Psoas muscle (tissue), 8 donors: ENCODE measurements around the gene TLK1. TPM values are rescaled to one million over a fixed set of nuclear protein-coding genes. Genes with fewer than 3 reads are reported as not detected.

Experiments used
- ATAC-seq, 4 donors: fragments of 200-7000 bp; cut with Tn5 transposase; one replicate each; pipeline ENCODE4 v1.9.1; 2020; ENCODE audit warnings: moderate library complexity in 3 of 4, mild to moderate bottlenecking in 2 of 4
- DNase-seq, 2 donors: peaks; one replicate each; pipeline ENCODE4 v3.0.0-alpha.2; 2020
- H3K27ac ChIP-seq: fragments of 200-600 bp; one replicate; pipeline ENCODE4 v1.8.0; 2022
- H3K27me3 ChIP-seq, 3 donors: fragments of 200-600 bp in 1 of 3; one replicate each; pipeline versions ENCODE4 v1.6.1 to v1.8.0; 2013 to 2022; ENCODE audit warnings: low read length in 2 of 3, mild to moderate bottlenecking in 2 of 3, moderate library complexity in 1 of 3; ENCODE audit not compliant: insufficient read depth in 3 of 3
- H3K36me3 ChIP-seq, 2 donors: fragments of 200-600 bp in 1 of 2; one replicate each; pipeline versions ENCODE4 v1.6.1 to v1.8.0; 2013 to 2022; ENCODE audit warnings: low read depth in 1 of 2, mild to moderate bottlenecking in 1 of 2, moderate library complexity in 1 of 2; ENCODE audit not compliant: insufficient read depth in 1 of 2
- H3K4me1 ChIP-seq: fragments of 200-600 bp; one replicate; pipeline ENCODE4 v1.8.0; 2022
- H3K4me3 ChIP-seq: fragments of 200-600 bp; one replicate; pipeline ENCODE4 v1.8.0; 2022; ENCODE audit warnings: mild to moderate bottlenecking
- H3K9me3 ChIP-seq: fragments of 200-600 bp; one replicate; pipeline ENCODE4 v1.8.0; 2022
- WGBS, 3 donors: extraction: QIAGEN DNeasy Blood & Tissue Kit; methylation state at CpG; one replicate each; pipeline versions ENCODE4 v1.1.6 to v1.1.7; 2013; 5-methylcytosine and 5-hydroxymethylcytosine counted together
- intact Hi-C, 2 donors: fragments of 100-400 bp; cut with DNase I; formaldehyde crosslinking; loops; one replicate each; pipeline versions ENCODE4 v1.11.0 to v1.14.2; 2022
- polyA plus RNA-seq, 3 donors: library from polyadenylated mRNA; stranded (reverse); fragments of 200-250 nt; gene quantifications; one replicate each; pipeline ENCODE4 v1.2.3, GENCODE V29; 2013
- total RNA-seq, 4 donors: library from RNA; stranded (reverse); fragmentation: NEBNext Ultra II Directional in 2 of 4; extraction: Animal tissue kit (Norgen Biotek cat#: 25700) in 2 of 4; gene quantifications; one replicate each; pipeline versions ENCODE4 v1.2.1 to v1.2.4, GENCODE V29; 2021 to 2023
- TF ChIP-seq, protein P1 (sequence below): fragments of 200-600 bp; IDR thresholded peaks from one replicate; pipeline ENCODE4 v1.8.0; 2022; ENCODE audit warnings: antibody characterized with exemption
- donor health status: healthy with polysubstance abuse.
- donor health status: DM: no; HTN: no; CAD: no; lungs with moderate emphysema.
- donor health status: Bipolar disorder and iron deficiency.
- donor health status: healthy.
- donor health status: DM: yes; HTN: yes; CAD: no.
- donor health status: DM: no; HTN: no; CAD: no.
- donor health status: DM: no; HTN: no; CAD: no.
- donor health status: DM: yes; HTN: yes; CAD: no.

TLK1 gene
- total and polyA plus RNA-seq, 7 donors, result 4.4 to 22.2 (median 17.5) TPM

DNA sequence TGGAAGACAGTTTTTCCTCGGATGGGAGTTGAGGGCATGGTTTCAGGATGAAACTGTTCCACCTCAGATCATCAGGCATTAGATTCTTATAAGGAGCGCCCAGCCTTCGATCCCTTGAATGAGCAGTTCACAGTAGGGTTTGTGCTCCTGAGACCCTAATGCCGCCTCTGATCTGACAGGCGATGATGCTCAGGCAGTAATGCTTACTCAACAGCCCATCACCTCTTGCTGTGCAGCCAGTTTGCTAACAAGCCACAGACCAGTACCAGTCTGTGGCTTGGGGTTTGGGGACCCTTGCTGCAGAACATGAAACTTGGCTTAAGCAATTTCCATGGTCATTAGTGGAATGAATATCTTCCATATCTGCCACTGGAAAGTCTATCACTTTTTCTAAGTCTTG lies 175.3 kb downstream of the TLK1 start:
- H3K36me3 ChIP-seq, result peaks cover 0 to 9% of the 10 kb centered on the region in 2 donors
- H3K27me3 ChIP-seq, result no peaks in the 10 kb centered on the region
- 86 to 89% (median 89%) methylated on average over 5 of the region's 5 CpGs for WGBS, 3 donors
- no peaks in the 10 kb centered on the region for H3K4me1 ChIP-seq
- H3K4me3 ChIP-seq, result no peak overlapping the region
- no peak overlapping the region for H3K27ac ChIP-seq
- TF ChIP-seq, protein P1, sequence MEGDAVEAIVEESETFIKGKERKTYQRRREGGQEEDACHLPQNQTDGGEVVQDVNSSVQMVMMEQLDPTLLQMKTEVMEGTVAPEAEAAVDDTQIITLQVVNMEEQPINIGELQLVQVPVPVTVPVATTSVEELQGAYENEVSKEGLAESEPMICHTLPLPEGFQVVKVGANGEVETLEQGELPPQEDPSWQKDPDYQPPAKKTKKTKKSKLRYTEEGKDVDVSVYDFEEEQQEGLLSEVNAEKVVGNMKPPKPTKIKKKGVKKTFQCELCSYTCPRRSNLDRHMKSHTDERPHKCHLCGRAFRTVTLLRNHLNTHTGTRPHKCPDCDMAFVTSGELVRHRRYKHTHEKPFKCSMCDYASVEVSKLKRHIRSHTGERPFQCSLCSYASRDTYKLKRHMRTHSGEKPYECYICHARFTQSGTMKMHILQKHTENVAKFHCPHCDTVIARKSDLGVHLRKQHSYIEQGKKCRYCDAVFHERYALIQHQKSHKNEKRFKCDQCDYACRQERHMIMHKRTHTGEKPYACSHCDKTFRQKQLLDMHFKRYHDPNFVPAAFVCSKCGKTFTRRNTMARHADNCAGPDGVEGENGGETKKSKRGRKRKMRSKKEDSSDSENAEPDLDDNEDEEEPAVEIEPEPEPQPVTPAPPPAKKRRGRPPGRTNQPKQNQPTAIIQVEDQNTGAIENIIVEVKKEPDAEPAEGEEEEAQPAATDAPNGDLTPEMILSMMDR, result no peak
- no peaks in the 10 kb centered on the region for H3K9me3 ChIP-seq
- intact Hi-C loops, result no loop called here
- no peak for ATAC-seq
- no peak for DNase-seq

- Histone ChIP-seq H3K9me3 (no peaks in the 10 kb centered on the region), H3K4me3 (no peak overlapping the region), H3K27me3 (no peaks in the 10 kb centered on the region), H3K36me3 (peaks cover 0 to 3% of the 10 kb centered on the region in 2 donors), H3K4me1 (no peaks in the 10 kb centered on the region), H3K27ac (no peak overlapping the region)
- intact Hi-C loops, result no loop called here
- DNase-seq (no peak), ATAC-seq (no peak)
- WGBS, 3 donors, result 29 to 56% (median 42%) methylated on average over 1 of the region's 1 CpG
- TF ChIP-seq, protein P1, result no peak
Observed at GRCh38 chr2:170984079-170984478, 176.6 kb downstream of the TLK1 start.

GRCh38 chr2:170975943-170976270 lies 184.8 kb downstream of the TLK1 start:
- intact Hi-C loops, result no loop called here
- no peak overlapping the region for H3K4me3 ChIP-seq
- no peaks in the 10 kb centered on the region for H3K27me3 ChIP-seq
- H3K9me3 ChIP-seq, result no peaks in the 10 kb centered on the region
- H3K36me3 ChIP-seq, result no peaks in the 10 kb centered on the region
- WGBS, 3 donors, result 88 to 95% (median 93%) methylated on average over 4 of the region's 4 CpGs
- TF ChIP-seq, protein P1, result no peak
- DNase-seq (no peak), ATAC-seq (no peak)
- H3K27ac ChIP-seq, result no peak overlapping the region
- no peaks in the 10 kb centered on the region for H3K4me1 ChIP-seq

DNA sequence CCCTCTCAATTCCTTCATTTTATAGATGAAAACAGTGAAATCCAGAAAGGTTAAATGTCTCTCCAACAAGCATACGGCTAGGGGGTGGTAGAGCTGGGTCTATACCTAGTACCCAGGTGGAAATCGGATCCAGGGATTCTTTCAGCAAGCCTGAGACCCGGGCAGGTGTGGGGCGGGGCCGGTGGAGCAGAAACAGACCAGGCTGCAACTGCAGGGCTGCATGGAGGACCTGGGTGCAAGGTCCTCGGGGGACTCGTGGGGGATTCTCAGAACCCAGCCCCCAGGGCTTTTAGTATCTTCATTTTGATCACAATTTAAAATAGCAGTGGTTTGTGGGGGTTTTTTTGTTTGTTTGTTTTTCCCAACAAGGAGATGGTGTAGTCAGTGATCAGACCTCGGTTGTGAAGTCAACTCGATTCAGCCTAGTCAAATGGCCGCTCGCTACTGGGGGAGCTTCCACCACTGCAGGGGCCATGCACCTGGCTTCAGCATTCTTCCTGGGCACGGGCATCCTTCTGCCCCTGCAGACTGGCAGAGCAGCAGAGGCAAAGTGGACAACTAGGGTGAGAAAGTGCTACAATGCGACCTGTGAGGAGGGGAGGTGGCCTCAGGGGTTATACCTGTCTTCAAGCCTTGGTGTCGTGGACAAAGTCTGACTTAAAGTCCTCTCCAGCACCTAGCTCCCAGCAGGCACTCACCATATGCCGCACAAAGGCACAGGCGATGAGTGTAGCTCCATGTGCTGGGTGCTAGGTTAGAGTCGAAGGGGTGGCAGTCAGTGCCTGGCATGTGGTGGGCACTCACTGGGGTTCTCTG lies 185.4 kb downstream of the TLK1 start:
- Histone ChIP-seq H3K27ac (no peak overlapping the region), H3K4me3 (no peak overlapping the region), H3K4me1 (no peaks in the 10 kb centered on the region), H3K9me3 (no peaks in the 10 kb centered on the region), H3K36me3 (no peaks in the 10 kb centered on the region), H3K27me3 (no peaks in the 10 kb centered on the region)
- 87 to 89% (median 88%) methylated on average over 17 of the region's 17 CpGs for WGBS, 3 donors
- intact Hi-C loops, result no loop called here
- ATAC-seq (no peak), DNase-seq (no peak)
- TF ChIP-seq, protein P1, result no peak
